HPDE6-E6E7 (cell line): ENCODE data around the gene NHLH2.

Experiments
- DNase-seq: peaks from one replicate; pipeline ENCODE4 v3.0.0; 2011; ENCODE audit warnings: missing footprints; ENCODE audit errors: extremely low spot score

NHLH2 gene

DNA sequence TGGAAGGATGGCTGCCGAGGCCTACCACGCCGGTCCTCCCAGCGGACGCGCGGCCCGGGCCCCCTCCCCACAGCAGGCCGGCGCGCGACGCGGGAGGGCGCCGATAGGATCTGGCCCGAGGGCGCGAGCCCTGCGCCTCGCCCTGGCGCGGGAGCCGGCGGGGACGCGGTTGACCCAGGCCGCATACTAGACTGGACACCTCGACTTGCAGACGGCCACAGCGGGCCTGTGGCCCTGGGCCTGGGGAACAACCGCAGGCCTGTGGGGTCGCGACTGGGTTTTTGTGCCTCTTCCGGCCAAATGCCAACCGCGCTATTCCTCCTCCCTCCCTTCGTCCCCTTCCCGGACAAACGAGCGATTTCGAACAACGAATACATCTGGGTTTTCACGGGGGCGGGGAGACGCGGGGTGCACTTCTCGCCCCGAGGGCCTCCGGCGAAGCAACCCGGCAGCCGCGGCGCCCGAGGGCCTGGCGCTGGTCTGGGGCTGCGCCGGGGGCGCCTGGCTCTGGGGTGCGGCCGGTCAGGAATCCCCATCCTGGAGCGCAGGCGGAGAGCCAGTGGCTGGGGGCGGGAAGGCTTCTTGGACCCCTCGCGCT, 2.4 kb downstream of the NHLH2 start:
- no peak for DNase-seq

DNA sequence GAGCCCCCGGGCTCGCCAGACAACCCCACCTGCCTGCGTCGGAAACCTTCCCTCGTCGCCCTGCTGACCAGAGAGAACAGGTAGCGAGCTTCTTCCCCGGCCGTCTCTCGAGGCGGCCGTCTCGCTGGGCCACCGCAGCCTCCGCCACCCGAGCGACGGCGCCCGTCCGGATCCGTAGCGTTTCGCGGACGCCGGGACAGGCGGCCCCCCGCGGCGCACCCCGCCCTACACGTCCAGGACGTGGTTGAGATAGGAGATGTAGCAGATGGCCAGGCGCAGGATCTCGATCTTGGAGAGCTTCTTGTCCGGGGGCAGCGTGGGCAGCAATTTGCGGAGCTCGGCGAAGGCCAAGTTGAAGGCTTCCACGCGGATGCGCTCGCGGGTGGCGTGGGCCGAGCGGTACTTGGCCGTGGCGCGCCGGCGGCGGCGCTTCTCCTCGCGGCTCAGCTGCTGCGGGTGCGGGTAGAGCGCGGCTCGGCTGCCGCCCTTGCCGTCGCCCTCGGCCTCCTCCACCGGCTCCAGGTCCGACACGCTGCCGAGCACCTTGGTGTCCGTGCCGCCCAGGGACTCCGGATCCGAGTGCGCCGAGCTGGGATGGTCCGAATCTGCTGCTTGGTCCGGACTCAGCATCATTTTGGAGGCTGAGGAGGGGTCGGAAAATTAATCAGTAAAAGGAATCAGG, 3.0 kb downstream of the NHLH2 start:
- no peak for DNase-seq

DNA sequence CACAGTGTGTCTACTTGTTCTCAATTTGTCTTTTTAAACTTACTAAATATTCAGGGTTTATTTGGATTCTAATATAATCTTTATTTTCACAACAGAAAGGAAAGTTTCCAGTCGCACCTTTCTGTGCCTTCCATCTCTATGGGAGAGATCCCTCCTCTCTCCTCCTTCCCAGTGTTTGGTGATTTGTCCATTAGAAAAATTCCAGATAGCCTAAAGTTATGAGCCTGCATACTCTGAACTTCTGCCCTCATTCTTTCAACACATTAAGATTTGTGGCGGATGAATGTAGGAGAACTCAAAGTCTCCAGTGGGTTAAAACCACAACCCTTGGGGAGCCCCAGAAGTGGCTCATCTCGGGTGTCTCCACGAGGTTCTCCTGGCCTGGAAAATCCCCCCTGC, 3.6 kb downstream of the NHLH2 start:
- DNase-seq: no peak

DNA sequence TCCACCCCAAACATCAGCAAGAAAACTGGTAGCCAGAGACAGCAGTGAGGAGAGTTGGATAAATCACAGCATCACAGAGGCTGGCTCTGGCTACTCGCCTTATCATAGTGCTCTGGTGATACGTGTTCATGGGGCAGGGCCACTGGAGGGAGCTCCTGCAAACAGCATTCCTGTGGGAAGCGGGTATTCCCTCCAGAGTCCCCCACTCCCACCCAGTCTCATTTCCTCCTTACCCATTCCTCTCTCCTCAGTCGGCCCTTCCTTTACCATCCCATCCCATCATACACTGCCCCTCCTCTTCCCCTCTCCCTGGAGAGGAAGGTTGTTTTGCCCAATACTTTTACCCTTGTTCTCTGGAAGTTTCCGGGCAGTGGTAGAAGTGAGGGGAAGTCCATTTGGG, 7.1 kb downstream of the NHLH2 start:
- DNase-seq: no peak

DNA sequence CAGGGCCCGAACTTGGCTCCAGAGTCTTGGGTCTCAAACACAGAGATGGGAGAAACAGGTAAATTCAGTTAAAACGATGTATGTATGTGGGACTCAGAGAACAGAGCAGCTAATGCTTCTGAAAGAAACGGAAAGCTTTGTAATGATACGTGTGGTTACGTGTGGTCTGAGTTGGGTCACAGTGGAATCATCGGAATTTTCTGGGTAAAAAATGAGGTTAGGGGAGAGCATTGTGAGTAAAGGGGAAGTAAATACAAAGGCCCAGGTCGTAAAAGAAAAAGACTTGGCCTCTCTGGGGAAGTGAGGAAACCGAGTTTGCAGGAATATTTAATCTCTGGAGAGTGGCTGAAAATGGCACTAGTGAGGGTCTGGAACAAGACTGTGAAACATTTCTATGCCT, 8.3 kb downstream of the NHLH2 start:
- DNase-seq: no peak

DNA sequence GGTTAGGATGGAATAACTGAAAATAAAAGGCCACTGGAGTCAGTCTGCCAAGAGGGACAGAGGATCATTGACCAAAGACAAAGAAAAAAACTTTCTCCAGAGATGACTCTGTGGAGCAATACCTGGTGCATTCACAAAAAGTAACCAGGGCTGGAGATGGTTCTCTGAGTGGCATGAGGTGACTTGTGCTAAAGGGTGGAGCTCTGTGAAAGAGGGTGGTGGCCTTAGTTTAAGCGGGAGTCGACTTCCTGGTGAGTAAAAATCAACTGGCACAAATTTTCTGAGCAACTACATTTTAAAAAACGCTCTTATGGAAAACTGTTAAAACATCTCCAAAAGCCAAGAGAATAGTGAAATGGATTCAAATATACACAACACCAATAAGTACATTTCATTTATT, 10.0 kb downstream of the NHLH2 start:
- DNase-seq: no peak

DNA sequence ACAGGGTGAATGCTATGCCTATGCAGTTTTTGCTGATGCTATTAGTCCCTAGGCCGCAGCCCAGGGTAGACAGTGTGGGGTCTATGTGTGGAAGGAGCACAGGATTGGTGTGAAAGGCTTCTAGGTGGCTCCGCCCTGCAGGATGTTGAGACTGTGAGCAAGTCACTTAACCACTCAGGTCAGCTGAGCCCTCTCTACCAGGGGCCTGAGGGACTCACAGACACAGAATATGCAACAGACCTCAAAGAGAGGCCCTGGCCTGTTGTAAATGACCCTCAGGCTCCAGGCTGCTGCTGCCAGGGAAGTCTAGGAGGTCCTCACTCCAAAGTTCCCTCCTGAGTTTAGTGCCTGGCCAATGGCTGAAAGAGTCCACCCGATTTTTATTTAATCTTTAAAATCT, 11.0 kb downstream of the NHLH2 start:
- DNase-seq: no peak

DNA sequence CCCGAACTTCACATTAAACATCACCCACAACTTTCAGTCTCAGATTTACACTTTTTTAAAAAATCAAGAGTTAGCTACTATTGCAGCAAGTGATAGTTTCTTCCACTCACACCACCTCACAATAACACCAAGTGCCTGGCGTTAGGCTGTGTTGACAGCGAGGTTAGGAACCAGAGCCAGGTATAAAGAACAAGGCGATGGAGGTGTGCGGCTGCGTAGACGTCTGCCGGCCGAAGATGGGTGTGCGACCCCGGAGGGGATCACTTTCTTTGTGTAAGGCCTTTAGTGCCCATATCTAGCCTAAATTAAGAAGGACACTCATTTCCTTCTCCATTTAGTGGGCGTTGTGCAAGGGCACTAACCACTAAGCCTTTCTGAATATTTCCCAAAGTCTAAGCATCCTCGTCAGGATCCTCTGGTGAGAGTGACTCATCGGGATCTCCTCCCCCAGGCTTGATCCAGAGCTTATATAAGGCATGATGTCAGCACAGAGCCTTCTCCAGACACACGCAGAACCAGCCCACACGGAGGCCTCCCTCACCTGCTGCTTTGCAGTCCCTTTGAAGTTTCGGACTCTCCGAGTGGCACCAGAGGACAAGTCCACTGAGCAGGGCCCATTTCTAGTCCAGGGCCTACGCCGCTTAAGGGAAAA, 11.8 kb downstream of the NHLH2 start:
- DNase-seq: peak; percentile 69

DNA sequence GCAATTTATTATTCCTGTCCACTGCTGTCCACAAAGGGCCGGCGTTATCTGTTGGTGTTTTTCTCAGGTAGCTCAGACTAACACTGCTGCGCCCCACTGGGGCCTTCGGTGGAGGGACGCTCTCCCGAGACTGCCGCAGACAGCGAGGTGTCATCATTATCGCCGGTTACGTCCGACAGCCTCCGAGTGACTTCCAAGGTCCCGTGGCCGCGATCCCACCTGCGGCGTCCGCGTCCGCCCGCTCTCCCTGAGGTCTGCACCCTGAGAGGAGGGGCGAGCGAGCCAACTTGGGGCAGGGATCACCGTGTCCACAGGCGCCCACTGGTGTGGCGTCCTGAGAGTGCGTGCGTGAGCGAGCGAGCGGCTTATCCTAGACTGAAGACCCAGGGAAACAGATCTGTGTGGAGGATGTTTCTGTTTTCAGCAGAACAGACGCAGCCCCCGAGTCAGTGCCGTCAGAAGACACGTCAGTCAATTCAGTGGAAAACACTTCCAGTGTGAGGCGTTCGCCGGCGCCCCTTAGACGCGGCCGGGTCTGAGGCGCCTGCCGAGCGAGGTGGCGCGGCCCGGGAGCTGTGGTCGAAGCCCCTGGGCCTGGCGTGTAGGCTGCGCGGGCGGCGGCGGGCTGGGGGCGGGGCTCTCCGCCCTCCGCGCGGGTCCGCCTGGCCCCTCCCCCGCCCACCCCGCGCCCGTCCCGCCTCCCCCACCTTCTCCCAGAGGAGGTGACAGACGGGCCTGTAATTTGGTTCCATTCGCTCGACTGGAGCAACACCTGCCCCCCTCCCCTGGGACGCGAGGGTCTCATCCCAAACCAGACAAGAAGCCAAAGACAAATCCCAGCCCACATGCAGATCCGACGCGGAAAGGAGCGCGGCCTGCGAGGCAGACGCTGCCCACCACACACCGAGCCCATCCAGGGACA, 12.6 kb downstream of the NHLH2 start:
- DNase-seq: no peak

DNA sequence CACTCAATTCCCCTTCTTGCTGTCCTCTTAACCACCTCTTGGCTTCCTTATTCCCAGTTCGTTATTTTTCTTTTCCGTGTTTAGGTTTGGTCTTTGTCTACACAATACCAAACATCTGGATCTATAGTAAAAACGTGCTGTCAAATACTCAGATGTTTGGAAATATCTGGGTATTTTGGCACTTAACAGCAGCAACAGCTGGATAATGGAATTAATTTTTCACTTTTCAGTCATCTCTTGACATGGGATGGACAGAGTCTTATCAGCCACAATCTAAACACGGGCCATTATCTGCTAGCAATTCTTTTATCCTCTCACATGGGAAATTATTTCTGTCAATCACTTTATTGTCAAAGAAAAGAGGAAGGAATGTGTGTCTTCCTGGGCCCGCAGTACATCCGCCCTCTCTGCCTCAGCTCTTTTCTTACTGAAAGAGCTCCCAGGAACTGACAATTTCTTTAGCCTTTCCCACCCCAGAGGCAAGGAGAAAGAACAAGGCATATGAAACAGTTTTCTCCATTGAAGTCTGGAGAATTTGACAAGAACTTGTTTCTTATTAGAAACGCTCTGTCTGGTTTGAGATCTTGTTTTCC, 13.4 kb downstream of the NHLH2 start:
- no peak for DNase-seq

DNA sequence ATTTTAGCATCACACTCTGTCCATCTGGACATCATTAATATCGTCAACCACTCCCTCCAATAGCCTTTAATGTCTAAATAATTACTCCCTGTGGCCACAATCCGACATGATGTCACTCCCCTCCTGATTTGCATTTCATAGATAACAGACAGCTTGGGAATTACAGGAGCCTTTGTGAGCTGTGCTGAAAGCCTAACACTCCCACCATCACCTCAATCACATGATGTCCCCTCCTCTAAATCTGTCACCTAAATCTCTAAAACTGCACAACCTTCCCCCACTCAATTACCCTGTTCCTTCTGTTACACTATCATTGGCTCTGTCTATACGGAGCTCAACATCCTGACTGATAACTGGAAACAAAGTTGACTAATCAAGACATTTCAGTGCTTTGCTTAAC, 14.3 kb downstream of the NHLH2 start:
- DNase-seq: no peak

DNA sequence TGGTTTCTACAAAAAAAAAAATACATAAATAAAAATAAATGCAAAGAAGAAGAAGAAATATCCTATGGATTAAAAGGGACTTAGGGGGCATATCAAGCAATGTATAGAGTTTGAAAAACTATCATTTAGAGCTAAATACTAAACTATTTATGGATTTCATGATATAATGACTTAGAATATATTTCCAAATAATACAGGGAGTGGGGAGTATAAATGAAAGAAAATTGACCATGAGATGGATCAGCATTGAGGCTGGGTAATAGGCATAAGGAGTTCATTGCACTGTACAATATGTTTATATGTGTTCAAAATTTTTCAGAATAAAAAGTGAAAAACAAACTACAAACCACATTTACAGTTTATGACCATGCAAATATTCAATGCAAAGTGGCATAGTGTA, 18.8 kb downstream of the NHLH2 start:
- DNase-seq: no peak

DNA sequence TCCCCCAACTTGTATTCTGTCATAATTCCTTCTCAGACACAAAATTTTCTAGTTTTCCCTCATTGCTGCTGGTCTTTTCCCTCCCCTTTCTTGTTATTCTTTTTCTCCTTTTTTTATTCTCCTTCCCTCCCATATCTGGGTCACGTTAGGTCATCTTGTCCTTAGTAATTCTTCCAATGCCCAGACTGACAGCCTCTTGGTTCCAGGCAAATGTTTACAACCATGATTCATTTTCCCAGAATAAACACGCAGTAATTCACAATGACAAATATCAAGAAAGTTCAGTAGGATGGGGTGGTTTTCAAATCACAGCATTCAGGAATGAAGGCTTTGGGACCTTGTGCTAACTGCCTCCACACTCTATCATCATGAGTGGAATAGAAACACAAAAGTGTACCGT, 25.2 kb downstream of the NHLH2 start:
- DNase-seq: no peak

DNA sequence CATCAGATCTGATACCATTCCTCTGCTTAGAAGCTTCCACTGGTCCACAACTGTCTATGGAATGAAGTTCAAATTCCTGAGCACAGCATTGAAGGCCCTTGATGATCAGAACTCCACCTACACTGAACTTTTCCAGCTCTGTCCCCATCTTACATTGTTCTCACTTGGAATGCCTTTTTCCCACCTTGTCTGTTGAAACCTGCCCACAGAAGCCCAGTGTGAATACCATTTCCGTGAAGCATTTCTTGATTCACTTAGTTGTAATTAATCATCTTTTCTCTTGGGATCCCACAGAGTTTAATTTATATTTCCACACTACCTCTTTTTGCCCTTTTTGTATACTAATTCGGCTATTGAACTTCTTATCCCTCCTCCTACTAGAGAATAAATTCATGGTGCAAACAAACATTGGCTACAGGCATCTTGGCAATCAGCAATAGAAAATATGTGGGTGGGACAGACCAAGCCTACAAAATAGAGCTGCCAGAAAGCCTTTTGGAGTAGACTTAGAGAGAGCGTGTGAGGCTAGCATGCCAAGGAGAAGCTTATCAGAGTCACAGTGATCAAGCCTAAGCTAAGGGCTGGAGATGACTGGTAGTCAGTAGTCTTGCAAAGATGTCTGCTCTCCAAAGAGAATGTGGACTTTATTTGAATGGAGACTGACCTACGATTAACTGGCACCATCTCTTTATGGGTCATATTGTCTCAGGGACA, 26.1 kb downstream of the NHLH2 start:
- no peak for DNase-seq

DNA sequence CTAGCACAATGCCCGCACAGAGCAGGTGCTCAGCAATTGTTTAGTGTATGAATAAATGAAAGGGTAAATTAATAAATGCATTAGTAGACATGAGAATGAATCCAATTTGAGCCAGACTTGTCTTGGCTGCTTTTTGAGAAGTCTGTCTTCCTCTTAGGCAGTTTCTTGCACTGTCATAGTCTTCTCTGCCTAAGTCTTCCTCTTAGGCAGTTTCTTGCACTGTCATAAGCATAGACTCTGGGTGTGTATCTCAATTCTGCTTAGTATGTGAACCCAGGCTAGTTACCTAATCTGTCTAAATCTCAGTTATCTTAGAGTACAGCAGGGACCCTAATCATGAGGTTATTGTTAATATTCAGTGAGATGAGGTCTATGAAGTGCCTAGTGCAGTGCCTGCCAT, 27.2 kb downstream of the NHLH2 start:
- DNase-seq: no peak

DNA sequence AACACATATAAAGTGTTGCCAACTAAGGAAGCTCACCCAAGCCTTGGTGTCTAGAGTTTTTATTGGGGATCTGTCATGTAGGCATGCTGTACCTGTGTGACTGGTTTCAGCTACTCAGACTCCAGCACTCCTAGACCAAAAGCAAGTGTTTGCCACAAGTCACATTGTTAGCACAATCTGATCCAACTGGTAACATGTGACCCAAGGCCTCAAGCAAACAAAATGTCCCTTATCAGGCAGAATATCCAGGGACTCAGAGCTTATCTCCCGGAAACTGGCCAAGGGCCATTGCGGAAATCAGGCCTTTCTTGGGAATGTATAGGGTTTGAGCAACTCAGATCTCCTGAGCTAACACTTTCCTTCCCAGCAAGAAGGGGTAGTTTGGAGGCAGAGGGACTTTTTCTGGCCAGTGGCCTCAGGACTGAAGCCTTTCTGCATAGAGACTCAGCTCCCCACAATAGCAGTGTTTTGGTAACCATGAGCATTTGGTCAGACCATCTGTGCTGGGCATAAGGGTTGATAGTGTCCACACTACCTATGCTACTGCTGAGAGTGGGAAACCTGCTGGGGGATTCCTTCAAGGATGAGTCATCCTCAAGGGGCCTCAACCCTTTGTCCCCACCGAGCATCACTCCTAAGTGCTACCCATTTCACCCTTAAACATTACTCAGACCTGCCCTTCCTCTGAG, 29.6 kb downstream of the NHLH2 start:
- no peak for DNase-seq

DNA sequence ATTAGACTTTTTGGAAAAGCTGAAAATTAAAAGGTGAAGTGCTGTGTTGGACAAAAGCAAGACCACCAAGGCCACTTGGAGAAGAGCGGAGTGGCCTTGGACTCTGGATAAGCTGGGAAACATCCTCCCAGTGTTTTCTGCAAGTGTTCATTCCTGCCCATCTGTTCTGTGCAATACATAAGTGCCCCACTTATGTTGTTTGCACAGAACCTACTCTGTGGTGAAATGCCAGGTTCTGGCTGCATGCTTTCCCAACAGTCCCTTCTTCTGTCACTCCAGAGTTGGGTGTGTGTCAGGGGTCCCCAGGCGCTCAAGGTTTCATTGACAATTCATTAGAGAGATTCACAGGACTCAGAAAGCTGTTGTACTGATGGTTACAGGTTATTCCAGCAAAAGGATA, 30.3 kb downstream of the NHLH2 start:
- DNase-seq: no peak

DNA sequence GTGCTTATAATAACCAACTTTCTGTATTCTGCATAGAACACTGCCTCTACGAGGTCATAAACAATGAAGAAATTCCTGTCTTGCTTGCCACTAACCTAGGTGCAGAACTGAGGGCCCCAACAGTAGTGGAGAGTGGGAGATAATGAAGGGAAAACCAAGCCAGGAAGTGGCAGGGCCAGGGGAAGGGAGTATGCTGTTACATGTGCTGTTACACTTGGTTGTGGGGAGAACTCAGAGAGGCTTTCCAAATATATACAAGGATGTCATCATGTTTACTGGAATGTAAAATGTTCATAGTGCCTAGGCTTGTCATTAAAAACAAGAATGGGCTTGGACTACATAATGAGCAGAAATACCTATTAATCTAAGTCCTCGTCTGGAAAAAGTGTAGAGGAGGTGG, 31.1 kb downstream of the NHLH2 start:
- no peak for DNase-seq

DNA sequence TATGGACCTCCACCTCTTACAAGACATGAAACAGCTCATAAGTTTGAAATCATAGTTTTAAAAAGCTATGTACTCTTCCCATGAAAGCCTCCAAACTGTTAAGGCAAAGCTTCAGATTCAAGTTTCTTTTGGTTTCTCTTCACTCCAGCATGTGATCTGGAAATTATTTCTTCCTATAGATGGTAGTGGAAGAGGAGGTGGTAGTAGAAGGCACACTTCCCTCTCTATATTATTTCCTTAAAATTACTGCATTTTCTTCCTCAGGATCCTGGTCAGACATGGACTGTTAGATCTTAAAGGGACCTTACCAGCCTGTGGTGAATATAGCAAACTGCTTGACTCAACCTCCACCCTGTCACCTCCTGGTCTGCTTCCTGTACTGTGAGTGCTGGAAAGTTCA, 31.9 kb downstream of the NHLH2 start:
- no peak for DNase-seq

DNA sequence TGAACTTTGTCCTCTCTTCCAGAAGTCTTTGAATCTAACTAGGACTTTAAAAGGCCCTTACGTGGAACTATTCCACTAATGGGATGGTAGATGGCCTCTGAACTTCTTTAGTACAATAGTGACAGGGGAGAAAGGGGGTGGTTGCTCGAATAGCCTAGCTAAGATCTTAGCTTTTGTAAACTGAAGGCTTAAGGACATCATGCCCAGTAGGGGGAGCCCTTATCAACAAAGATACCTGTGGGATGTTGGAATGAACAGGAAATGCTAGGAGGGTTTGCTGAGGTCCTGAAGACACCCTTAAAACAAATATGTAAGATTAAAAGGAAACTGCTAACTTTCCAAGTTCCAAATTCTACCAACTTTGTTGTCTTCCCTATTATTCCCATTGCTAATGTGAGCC, 33.2 kb downstream of the NHLH2 start:
- DNase-seq: peak; percentile 70

DNA sequence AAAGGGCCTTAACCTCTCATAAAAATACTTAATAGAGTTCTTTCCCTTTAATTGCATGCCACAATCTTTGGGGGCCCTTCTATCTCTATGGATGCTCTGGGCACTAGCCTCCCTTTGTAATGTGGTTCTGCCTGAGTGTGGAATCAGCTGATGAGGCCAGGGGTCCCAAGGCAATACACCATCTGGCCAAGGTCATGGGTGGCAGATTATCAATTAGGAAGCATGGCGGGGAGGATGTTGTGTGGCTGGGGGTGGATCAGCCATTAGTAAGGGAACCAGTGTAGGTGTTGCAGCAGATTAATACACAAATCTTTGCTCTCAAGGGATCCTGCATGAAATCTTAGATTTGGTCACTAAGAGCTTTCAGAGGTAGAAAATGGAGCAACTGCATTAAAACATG, 35.3 kb downstream of the NHLH2 start:
- DNase-seq: no peak
